Trophoblast cell (in vitro differentiated cells and primary cell): ENCODE data around the gene CEMP1.
"Not testable (repeated sequence)": the region's sequence is repeated elsewhere in the genome, so short reads cannot be mapped to it uniquely, and the experiment has no call there.

ENCODE experiments used
- DNase-seq, 2 donors: peaks; one replicate each; pipeline ENCODE4 v3.0.0-alpha.2; 2016
- H2AFZ ChIP-seq: 2 replicates; pipeline ENCODE4 v1.6.1; 2013; ENCODE audit warnings: low read length, moderate library complexity, mild to moderate bottlenecking; ENCODE audit not compliant: insufficient read depth, poor library complexity
- H2AK5ac ChIP-seq: 2 replicates; pipeline ENCODE4 v1.6.1; 2013; ENCODE audit warnings: mild to moderate bottlenecking, low read length
- H2BK120ac ChIP-seq: 2 replicates; pipeline ENCODE4 v1.6.1; 2013; ENCODE audit warnings: low read length, mild to moderate bottlenecking, moderate library complexity; ENCODE audit not compliant: insufficient read depth, poor library complexity
- H2BK12ac ChIP-seq: 2 replicates; pipeline ENCODE4 v1.6.1; 2013; ENCODE audit warnings: mild to moderate bottlenecking, low read length, moderate library complexity
- H2BK5ac ChIP-seq: 2 replicates; pipeline ENCODE4 v1.6.1; 2013; ENCODE audit warnings: low read length, low read depth, moderate library complexity, mild to moderate bottlenecking; ENCODE audit not compliant: poor library complexity
- H3K14ac ChIP-seq: 2 replicates; pipeline ENCODE4 v1.6.1; 2013; ENCODE audit warnings: mild to moderate bottlenecking, low read length
- H3K18ac ChIP-seq: 2 replicates; pipeline ENCODE4 v1.6.1; 2013; ENCODE audit warnings: mild to moderate bottlenecking, low read length
- H3K23ac ChIP-seq: 2 replicates; pipeline ENCODE4 v1.6.1; 2013; ENCODE audit warnings: low read length
- H3K27ac ChIP-seq: 2 replicates; pipeline ENCODE4 v1.5.1; 2013; ENCODE audit warnings: low read depth, mild to moderate bottlenecking, inconsistent platforms, low read length, moderate library complexity
- H3K27me3 ChIP-seq: 2 replicates; pipeline ENCODE4 v1.6.1; 2013; ENCODE audit warnings: inconsistent platforms, mild to moderate bottlenecking, low read length, moderate library complexity; ENCODE audit not compliant: insufficient read depth
- H3K36me3 ChIP-seq, 2 experiments: 1 replicate in 1 of 2; 2 replicates in 1 of 2; pipeline ENCODE4 v1.6.1; 2013; ENCODE audit warnings: low read length in 2 of 2, mild to moderate bottlenecking in 2 of 2, moderate library complexity in 1 of 2; ENCODE audit not compliant: insufficient read depth in 2 of 2, control insufficient read depth in 1 of 2
- H3K4ac ChIP-seq: 2 replicates; pipeline ENCODE4 v1.6.1; 2013; ENCODE audit warnings: low read depth, mild to moderate bottlenecking, low read length, moderate library complexity
- H3K4me1 ChIP-seq, 2 experiments: 1 replicate in 1 of 2; 2 replicates in 1 of 2; pipeline ENCODE4 v1.6.1; 2013; ENCODE audit warnings: low read length in 2 of 2, mild to moderate bottlenecking in 2 of 2, moderate library complexity in 1 of 2; ENCODE audit not compliant: insufficient read depth in 2 of 2, control insufficient read depth in 1 of 2
- H3K4me2 ChIP-seq: 2 replicates; pipeline ENCODE4 v1.6.1; 2013; ENCODE audit warnings: inconsistent platforms, mild to moderate bottlenecking, low read length, moderate library complexity
- H3K4me3 ChIP-seq: 2 replicates; pipeline ENCODE4 v1.5.1; 2013; ENCODE audit warnings: mild to moderate bottlenecking, low read depth, low read length, inconsistent platforms
- H3K79me1 ChIP-seq: one replicate; pipeline ENCODE4 v1.6.1; 2013; ENCODE audit warnings: low read length
- H3K79me2 ChIP-seq: 2 replicates; pipeline ENCODE4 v1.6.1; 2013; ENCODE audit warnings: low read length, mild to moderate bottlenecking; ENCODE audit not compliant: control insufficient read depth, insufficient read depth, poor library complexity
- H3K9ac ChIP-seq: 2 replicates; pipeline ENCODE4 v1.6.1; 2013; ENCODE audit warnings: mild to moderate bottlenecking, low read length
- H3K9me3 ChIP-seq: 2 replicates; pipeline ENCODE4 v1.6.1; 2013; ENCODE audit warnings: low read depth, mild to moderate bottlenecking, control low read depth, inconsistent platforms, low read length; ENCODE audit not compliant: insufficient read depth
- H4K12ac ChIP-seq: 2 replicates; pipeline ENCODE4 v1.6.1; 2013; ENCODE audit warnings: low read depth, mild to moderate bottlenecking, low read length, moderate library complexity
- H4K8ac ChIP-seq: 2 replicates; pipeline ENCODE4 v1.6.1; 2013; ENCODE audit warnings: low read depth, mild to moderate bottlenecking, low read length, moderate library complexity
- H4K91ac ChIP-seq: one replicate; pipeline ENCODE4 v1.6.1; 2013; ENCODE audit warnings: low read depth, mild to moderate bottlenecking, low read length, moderate library complexity
- WGBS: extraction: QIAGEN DNeasy Blood & Tissue Kit; methylation state at CpG from one replicate; pipeline ENCODE4 v1.1.7; 2013; ENCODE audit warnings: missing lambda C conversion rate; ENCODE audit not compliant: insufficient read length, insufficient coverage; ENCODE audit errors: extremely low coverage; 5-methylcytosine and 5-hydroxymethylcytosine counted together

CEMP1 gene

DNA sequence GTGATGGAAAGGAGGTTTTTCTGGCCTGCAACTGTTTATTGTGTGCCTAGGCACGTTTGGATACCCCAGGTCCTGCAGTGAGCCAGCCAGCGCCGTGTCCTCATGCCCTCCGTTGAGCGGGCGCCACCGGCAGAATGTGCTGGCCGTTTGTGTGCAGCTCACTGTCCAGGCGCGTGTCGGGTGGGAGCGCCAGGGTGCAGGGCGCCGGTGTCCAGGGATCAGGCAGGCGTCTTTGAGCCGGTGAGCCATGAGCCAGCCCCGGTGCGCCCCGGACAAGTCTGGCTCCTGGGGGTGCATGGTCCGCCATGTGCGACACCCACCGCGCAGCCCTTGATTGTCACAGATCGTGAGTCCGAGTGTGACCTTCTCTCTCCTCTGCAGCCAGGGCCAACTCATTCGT is 45.8 kb upstream of the CEMP1 start:
- DNase-seq, H3K9me3 ChIP-seq, H3K4me3 ChIP-seq, H4K12ac ChIP-seq, H3K79me1 ChIP-seq, H3K27me3 ChIP-seq, H3K4me1 ChIP-seq, H2BK12ac ChIP-seq, H4K91ac ChIP-seq, H3K4ac ChIP-seq, H3K36me3 ChIP-seq, H3K23ac ChIP-seq, H3K9ac ChIP-seq, H3K4me2 ChIP-seq, H3K27ac ChIP-seq, H2BK5ac ChIP-seq, H3K79me2 ChIP-seq, H2AK5ac ChIP-seq, H4K8ac ChIP-seq, H3K18ac ChIP-seq, H2BK120ac ChIP-seq, H3K14ac ChIP-seq, H2AFZ ChIP-seq: not testable (repeated sequence)
- no CpG with 5 or more reads among the region's 26 CpGs for WGBS

DNA sequence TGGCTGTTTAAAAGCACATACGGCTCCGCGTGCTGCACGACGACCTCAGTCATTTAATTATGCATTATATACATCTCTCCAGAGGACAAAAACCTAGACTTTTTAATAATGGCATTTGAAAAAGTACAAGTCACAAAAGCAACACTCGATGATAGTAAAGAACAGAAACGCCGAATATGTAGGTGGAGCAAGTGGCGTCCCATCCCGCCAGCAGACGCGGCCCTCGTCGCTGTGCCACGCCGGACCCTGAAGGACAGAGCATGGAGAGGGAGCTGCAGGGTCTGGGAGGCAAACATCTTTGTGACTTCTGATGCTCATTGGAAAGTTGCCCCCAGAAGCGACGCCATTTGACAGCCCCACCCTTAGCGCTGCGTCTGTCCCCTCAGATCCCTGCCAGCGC is 44.6 kb upstream of the CEMP1 start:
- not testable (repeated sequence) for H4K8ac ChIP-seq, H3K18ac ChIP-seq, H3K14ac ChIP-seq, H3K23ac ChIP-seq, H3K79me2 ChIP-seq, H3K9me3 ChIP-seq, H2AK5ac ChIP-seq, H3K9ac ChIP-seq, H3K4me3 ChIP-seq, H3K4ac ChIP-seq, H3K79me1 ChIP-seq, H3K27ac ChIP-seq, DNase-seq, H2BK120ac ChIP-seq, H4K12ac ChIP-seq, H3K36me3 ChIP-seq, H3K4me1 ChIP-seq, H2BK12ac ChIP-seq, H2AFZ ChIP-seq, H3K4me2 ChIP-seq, H2BK5ac ChIP-seq, H3K27me3 ChIP-seq, H4K91ac ChIP-seq
- WGBS: no CpG with 5 or more reads among the region's 21 CpGs

DNA sequence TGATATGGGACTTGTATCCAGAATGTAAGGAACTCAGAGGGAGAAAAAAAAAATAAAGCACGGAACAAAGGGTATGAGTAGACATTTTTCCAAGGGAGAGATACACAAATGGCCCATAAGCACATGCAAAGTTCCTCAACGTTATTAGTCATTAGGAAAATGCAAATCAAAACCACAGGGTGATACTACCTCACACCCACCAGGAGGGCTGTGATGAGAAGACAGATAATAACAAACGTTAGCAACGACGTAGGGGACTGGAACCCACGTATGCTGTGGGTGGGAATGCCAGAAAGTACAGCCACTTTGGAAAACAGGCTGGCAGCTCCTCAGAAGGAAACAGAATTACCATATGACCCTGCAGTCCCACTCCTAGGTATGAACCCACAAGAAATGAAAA is 41.5 kb upstream of the CEMP1 start:
- not testable (repeated sequence) for H2AK5ac ChIP-seq, H3K79me2 ChIP-seq, H4K12ac ChIP-seq, H3K27ac ChIP-seq, H3K36me3 ChIP-seq, H2BK12ac ChIP-seq, H2BK5ac ChIP-seq, H3K79me1 ChIP-seq, H2AFZ ChIP-seq, H3K4me3 ChIP-seq, DNase-seq, H3K4me2 ChIP-seq, H4K8ac ChIP-seq, H3K18ac ChIP-seq, H2BK120ac ChIP-seq, H4K91ac ChIP-seq, H3K23ac ChIP-seq, H3K27me3 ChIP-seq, H3K4ac ChIP-seq, H3K14ac ChIP-seq, H3K9ac ChIP-seq, H3K9me3 ChIP-seq, H3K4me1 ChIP-seq
- no CpG with 5 or more reads among the region's 6 CpGs for WGBS

DNA sequence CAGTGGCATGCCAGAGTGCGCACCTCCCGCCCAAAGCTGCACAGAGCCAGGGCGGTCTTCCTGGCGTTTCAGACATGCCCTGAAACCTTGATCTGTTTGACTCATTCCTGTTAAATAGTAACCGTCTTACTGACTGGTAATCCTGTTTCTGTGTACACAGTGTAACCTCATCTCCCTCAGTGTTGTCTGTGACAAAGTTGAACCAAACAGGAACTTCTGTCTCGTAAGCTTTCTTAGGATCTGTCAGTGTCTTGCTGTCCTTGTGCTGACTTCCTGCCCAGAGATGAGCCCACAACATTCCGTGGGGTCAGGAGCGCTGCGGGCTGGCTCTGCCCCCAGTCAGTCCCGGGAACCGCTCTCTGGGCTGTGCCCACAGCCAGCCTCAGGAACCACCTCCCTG is 37.4 kb upstream of the CEMP1 start:
- WGBS: no CpG with 5 or more reads among the region's 11 CpGs

More for the DNA sequence above, 37.4 kb upstream of the CEMP1 start:
- not testable (repeated sequence) for H3K4ac ChIP-seq, H2BK12ac ChIP-seq, H3K23ac ChIP-seq, H3K79me1 ChIP-seq, H3K9ac ChIP-seq, DNase-seq, H2AK5ac ChIP-seq, H3K4me2 ChIP-seq, H3K36me3 ChIP-seq, H2BK5ac ChIP-seq, H3K27ac ChIP-seq, H3K18ac ChIP-seq, H3K79me2 ChIP-seq, H3K14ac ChIP-seq, H3K4me1 ChIP-seq, H2AFZ ChIP-seq, H3K27me3 ChIP-seq, H4K12ac ChIP-seq, H3K4me3 ChIP-seq, H4K91ac ChIP-seq, H4K8ac ChIP-seq, H3K9me3 ChIP-seq, H2BK120ac ChIP-seq
